ES-I3 (cell line): ENCODE data around the gene CDH24.
"Not testable (repeated sequence)": the region's sequence is repeated elsewhere in the genome, so short reads cannot be mapped to it uniquely, and the experiment has no call there.

Experiments
- H3K36me3 ChIP-seq: 2 replicates; pipeline ENCODE4 v1.6.1; 2013; ENCODE audit warnings: mild to moderate bottlenecking, low read length, control low read depth, moderate library complexity; ENCODE audit not compliant: insufficient read depth
- H3K4me1 ChIP-seq: 2 replicates; pipeline ENCODE4 v1.6.1; 2013; ENCODE audit warnings: mild to moderate bottlenecking, control low read depth, low read length; ENCODE audit not compliant: insufficient read depth
- H3K9ac ChIP-seq: 2 replicates; pipeline ENCODE4 v1.6.1; 2013; ENCODE audit warnings: low read depth, mild to moderate bottlenecking, low read length, moderate library complexity
- H3K9me3 ChIP-seq: 2 replicates; pipeline ENCODE4 v1.6.1; 2013; ENCODE audit warnings: mild to moderate bottlenecking, low read length, moderate library complexity; ENCODE audit not compliant: control insufficient read depth, insufficient read depth

The CDH24 gene

GRCh38 chr14:23033251-23033727 lies 24.0 kb downstream of the CDH24 start:
- Histone ChIP-seq H3K9ac (0 out of 2 replicates have a peak overlapping the region, but pooled peaks have one; percentile 66), H3K36me3 (peaks cover 17% of the 10 kb centered on the region), H3K9me3 (no peaks in the 10 kb centered on the region), H3K4me1 (no peaks in the 10 kb centered on the region)

- Histone ChIP-seq H3K9ac (no peak overlapping the region), H3K4me1 (peaks cover 3% of the 10 kb centered on the region; the same call in 1 of the 2 replicates), H3K9me3 (no peaks in the 10 kb centered on the region), H3K36me3 (peaks cover 24% of the 10 kb centered on the region)
Observed at GRCh38 chr14:23030936-23031335, 26.4 kb downstream of the CDH24 start.

- no peak overlapping the region for H3K9ac ChIP-seq
- H3K4me1 ChIP-seq = peaks cover 14% of the 10 kb centered on the region
- peaks cover 33% of the 10 kb centered on the region for H3K36me3 ChIP-seq
- no peaks in the 10 kb centered on the region for H3K9me3 ChIP-seq
Observed at GRCh38 chr14:23028799-23029198, 28.5 kb downstream of the CDH24 start.

GRCh38 chr14:23025151-23025814 lies 32.0 kb downstream of the CDH24 start:
- Histone ChIP-seq H3K36me3 (peaks cover 23% of the 10 kb centered on the region), H3K9me3 (no peaks in the 10 kb centered on the region), H3K9ac (no peak overlapping the region), H3K4me1 (peaks cover 14% of the 10 kb centered on the region)

GRCh38 chr14:23024612-23025075 lies 32.7 kb downstream of the CDH24 start:
- H3K36me3 ChIP-seq = peaks cover 23% of the 10 kb centered on the region
- peaks cover 14% of the 10 kb centered on the region for H3K4me1 ChIP-seq
- no peaks in the 10 kb centered on the region for H3K9me3 ChIP-seq
- no peak overlapping the region for H3K9ac ChIP-seq

- Histone ChIP-seq H3K9ac (no peak overlapping the region), H3K4me1 (peaks cover 14% of the 10 kb centered on the region), H3K9me3 (no peaks in the 10 kb centered on the region), H3K36me3 (peaks cover 16% of the 10 kb centered on the region)
Observed at GRCh38 chr14:23023795-23024152, 33.5 kb downstream of the CDH24 start.

- no peaks in the 10 kb centered on the region for H3K9me3 ChIP-seq
- H3K4me1 ChIP-seq = peaks cover 14% of the 10 kb centered on the region
- no peak overlapping the region for H3K9ac ChIP-seq
- H3K36me3 ChIP-seq = peaks cover 16% of the 10 kb centered on the region
Observed at GRCh38 chr14:23023022-23023794, 34.1 kb downstream of the CDH24 start.

GRCh38 chr14:23021889-23022442 lies 35.4 kb downstream of the CDH24 start:
- Histone ChIP-seq H3K4me1 (peaks cover 14% of the 10 kb centered on the region), H3K9me3 (no peaks in the 10 kb centered on the region), H3K36me3 (peaks cover 13% of the 10 kb centered on the region), H3K9ac (no peak overlapping the region)

- Histone ChIP-seq H3K4me1 (peaks cover 14% of the 10 kb centered on the region), H3K9me3 (no peaks in the 10 kb centered on the region), H3K36me3 (peaks cover 13% of the 10 kb centered on the region), H3K9ac (no peak overlapping the region)
Observed at GRCh38 chr14:23021434-23021833, 35.9 kb downstream of the CDH24 start.

GRCh38 chr14:23020143-23021128 lies 36.9 kb downstream of the CDH24 start:
- H3K9me3 ChIP-seq = no peaks in the 10 kb centered on the region

GRCh38 chr14:23018107-23018506 lies 39.2 kb downstream of the CDH24 start:
- Histone ChIP-seq H3K9ac (no peak overlapping the region), H3K9me3 (no peaks in the 10 kb centered on the region), H3K36me3 (no peaks in the 10 kb centered on the region), H3K4me1 (0 out of 2 replicates have a peak, but pooled peaks cover 3% of the 10 kb centered on the region)

More at GRCh38 chr14:23020143-23021128, 36.9 kb downstream of the CDH24 start:
- no peak overlapping the region for H3K9ac ChIP-seq
- peaks cover 8% of the 10 kb centered on the region; the same call in 1 of the 2 replicates for H3K4me1 ChIP-seq
- H3K36me3 ChIP-seq = peaks cover 4% of the 10 kb centered on the region; the same call in 1 of the 2 replicates

GRCh38 chr14:23017091-23017490 lies 40.2 kb downstream of the CDH24 start:
- Histone ChIP-seq H3K9ac (no peak overlapping the region), H3K9me3 (no peaks in the 10 kb centered on the region), H3K4me1 (0 out of 2 replicates have a peak, but pooled peaks cover 3% of the 10 kb centered on the region), H3K36me3 (no peaks in the 10 kb centered on the region)

GRCh38 chr14:23015618-23016017 lies 41.7 kb downstream of the CDH24 start:
- H3K9ac ChIP-seq = no peak overlapping the region
- H3K9me3 ChIP-seq = no peaks in the 10 kb centered on the region

GRCh38 chr14:23013749-23014054 lies 43.6 kb downstream of the CDH24 start:
- H3K4me1 ChIP-seq = not testable (repeated sequence)

More at GRCh38 chr14:23015618-23016017, 41.7 kb downstream of the CDH24 start:
- no peaks in the 10 kb centered on the region for H3K36me3 ChIP-seq
- 0 out of 2 replicates have a peak, but pooled peaks cover 3% of the 10 kb centered on the region for H3K4me1 ChIP-seq

More at GRCh38 chr14:23013749-23014054, 43.6 kb downstream of the CDH24 start:
- not testable (repeated sequence) for H3K9me3 ChIP-seq, H3K9ac ChIP-seq, H3K36me3 ChIP-seq
